Mononuclear cell (primary cell): ENCODE measurements around the gene EPHB3. TPM values are rescaled to one million over a fixed set of nuclear protein-coding genes. Genes with fewer than 3 reads are reported as not detected.

ENCODE experiments used
- H3K27me3 ChIP-seq: 2 replicates; pipeline ENCODE4 v1.6.0; 2011; ENCODE audit warnings: low read length, control low read depth; ENCODE audit not compliant: insufficient read depth
- H3K4me1 ChIP-seq: 2 replicates; pipeline ENCODE4 v1.5.1; 2011; ENCODE audit warnings: mild to moderate bottlenecking, low read length, control low read depth; ENCODE audit not compliant: insufficient read depth
- H3K4me3 ChIP-seq: 2 replicates; pipeline ENCODE4 v1.5.1; 2011; ENCODE audit warnings: mild to moderate bottlenecking, low read length, moderate library complexity
- H3K9me3 ChIP-seq: 2 replicates; pipeline ENCODE4 v1.5.1; 2011; ENCODE audit warnings: low read depth, mild to moderate bottlenecking, control low read depth, low read length
- total RNA-seq: library from RNA; depleted of rRNA; stranded (reverse); fragments of >200 nt; gene quantifications from one replicate; pipeline ENCODE4 v1.2.3, GENCODE V29; 2012

Gene EPHB3
- total RNA-seq, 1 donor: 1.6 TPM

- H3K9me3 ChIP-seq: no peaks in the 10 kb centered on the region
- peaks cover 26% of the 10 kb centered on the region for H3K4me1 ChIP-seq
- no peak overlapping the region for H3K4me3 ChIP-seq
- peaks cover 5% of the 10 kb centered on the region for H3K27me3 ChIP-seq
Measured at GRCh38 chr3:184553385-184553784, 8.2 kb upstream of the EPHB3 start.

- Histone ChIP-seq H3K9me3 (no peaks in the 10 kb centered on the region), H3K4me3 (no peak overlapping the region), H3K27me3 (peaks cover 9% of the 10 kb centered on the region), H3K4me1 (peaks cover 26% of the 10 kb centered on the region)
Measured at GRCh38 chr3:184554461-184554860, 7.1 kb upstream of the EPHB3 start.

GRCh38 chr3:184556582-184557347 is 4.8 kb upstream of the EPHB3 start:
- H3K4me1 ChIP-seq: peaks cover 48% of the 10 kb centered on the region
- H3K4me3 ChIP-seq: no peak overlapping the region
- peaks cover 22% of the 10 kb centered on the region for H3K27me3 ChIP-seq
- no peaks in the 10 kb centered on the region for H3K9me3 ChIP-seq

DNA sequence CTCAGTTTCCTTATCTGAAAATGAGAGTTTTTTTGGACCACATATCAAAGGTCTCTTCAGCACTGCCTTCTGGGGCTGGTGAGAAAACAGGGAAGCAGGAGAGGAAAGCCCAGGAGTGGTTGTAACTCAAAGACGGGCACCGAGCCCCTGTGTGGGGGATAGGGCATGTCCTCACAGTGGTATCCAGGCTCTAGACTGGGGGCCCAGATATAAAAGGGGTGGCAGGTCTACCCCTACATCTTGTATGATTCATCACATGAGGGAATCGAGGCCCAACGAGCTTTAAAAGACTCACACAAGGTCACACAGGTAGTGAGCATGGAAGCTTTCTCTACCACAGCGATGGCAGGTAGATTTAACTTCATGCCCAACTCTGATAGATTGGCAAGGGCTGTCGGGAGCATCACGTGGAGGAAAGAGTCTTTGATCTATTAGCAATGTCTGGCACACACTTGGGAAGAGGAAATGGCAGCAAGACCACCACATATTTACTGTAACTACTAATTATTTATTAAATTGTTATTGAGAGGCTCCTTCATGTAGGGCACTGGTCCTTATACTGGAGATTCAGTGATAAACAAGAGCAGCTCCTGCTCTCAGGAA is 4.1 kb upstream of the EPHB3 start:
- Histone ChIP-seq H3K9me3 (no peaks in the 10 kb centered on the region), H3K27me3 (peaks cover 22% of the 10 kb centered on the region), H3K4me3 (no peak overlapping the region), H3K4me1 (peaks cover 51% of the 10 kb centered on the region)

GRCh38 chr3:184558726-184559125 is 2.9 kb upstream of the EPHB3 start:
- peaks cover 52% of the 10 kb centered on the region for H3K4me1 ChIP-seq
- H3K27me3 ChIP-seq: peaks cover 24% of the 10 kb centered on the region

GRCh38 chr3:184559336-184559735 is 2.2 kb upstream of the EPHB3 start:
- H3K9me3 ChIP-seq: no peaks in the 10 kb centered on the region
- peaks cover 24% of the 10 kb centered on the region for H3K27me3 ChIP-seq
- no peak overlapping the region for H3K4me3 ChIP-seq
- peaks cover 52% of the 10 kb centered on the region for H3K4me1 ChIP-seq

More at GRCh38 chr3:184558726-184559125, 2.9 kb upstream of the EPHB3 start:
- Histone ChIP-seq H3K9me3 (no peaks in the 10 kb centered on the region), H3K4me3 (no peak overlapping the region)

DNA sequence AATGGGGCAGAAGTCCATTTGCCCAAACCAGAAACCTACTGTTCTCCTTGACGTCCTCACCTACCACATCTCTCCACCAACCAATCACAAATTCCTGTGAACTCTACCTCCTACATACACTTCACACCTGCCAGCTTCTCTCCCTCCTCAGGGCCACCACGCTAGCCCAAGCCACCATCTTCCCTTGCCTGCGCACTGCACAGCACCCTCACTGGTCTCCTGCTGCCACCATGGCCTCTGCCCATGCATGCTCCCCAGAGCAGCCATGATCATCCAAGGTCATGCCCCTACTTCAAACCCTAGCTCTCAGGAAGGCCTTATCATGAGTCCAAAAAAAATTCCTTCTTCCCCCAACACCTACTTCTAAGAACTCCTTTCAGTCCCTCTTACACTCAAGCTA is 1.1 kb upstream of the EPHB3 start:
- H3K27me3 ChIP-seq: peaks cover 24% of the 10 kb centered on the region
- peaks cover 48% of the 10 kb centered on the region for H3K4me1 ChIP-seq
- H3K9me3 ChIP-seq: no peaks in the 10 kb centered on the region

DNA sequence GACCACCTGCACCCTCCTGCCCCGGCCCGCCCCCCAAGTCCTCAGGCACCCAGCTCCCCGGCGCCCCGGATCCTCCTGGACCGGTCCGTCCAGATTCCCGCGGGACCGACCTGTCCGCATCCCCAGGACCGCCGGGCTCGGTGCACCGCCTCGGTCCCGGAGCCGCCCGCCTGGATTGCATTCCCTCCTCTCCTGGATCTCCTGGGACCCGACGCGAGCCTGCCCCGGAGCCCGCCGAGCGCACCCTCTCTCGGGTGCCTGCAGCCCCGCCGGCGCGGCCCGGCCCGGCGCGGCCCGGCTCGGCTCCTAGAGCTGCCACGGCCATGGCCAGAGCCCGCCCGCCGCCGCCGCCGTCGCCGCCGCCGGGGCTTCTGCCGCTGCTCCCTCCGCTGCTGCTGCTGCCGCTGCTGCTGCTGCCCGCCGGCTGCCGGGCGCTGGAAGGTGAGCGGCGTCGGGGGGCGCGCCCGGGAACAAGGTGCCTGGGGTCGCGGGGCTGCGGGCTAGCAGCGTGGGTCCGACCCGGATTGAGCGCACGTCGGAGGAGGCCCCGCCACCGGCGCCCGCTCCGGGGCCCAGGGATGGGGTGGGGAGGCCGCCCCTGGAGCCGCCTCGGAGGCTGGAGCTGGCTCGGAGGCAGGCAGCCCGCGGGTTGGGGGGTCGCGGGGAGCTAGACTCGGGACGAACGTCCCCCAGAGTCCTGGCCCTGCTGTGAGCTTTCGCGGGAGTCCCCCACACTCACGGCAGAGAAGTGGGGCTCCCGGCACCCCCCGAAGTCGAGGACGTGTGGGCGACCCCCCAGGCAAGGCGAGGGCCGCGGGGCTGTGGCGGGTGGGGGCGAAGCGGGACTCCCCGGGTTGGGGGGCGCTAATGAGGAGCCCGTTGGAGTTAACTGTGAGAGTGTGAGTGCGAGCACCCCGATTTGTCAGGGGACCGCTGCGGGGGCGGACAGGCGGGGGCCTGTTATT is 610 bp downstream of the EPHB3 start:
- Histone ChIP-seq H3K9me3 (no peaks in the 10 kb centered on the region), H3K4me1 (peaks cover 33% of the 10 kb centered on the region), H3K4me3 (peak overlapping the region; percentile 35), H3K27me3 (peaks cover 24% of the 10 kb centered on the region)

More for the DNA sequence above, 1.1 kb upstream of the EPHB3 start:
- H3K4me3 ChIP-seq: no peak overlapping the region

GRCh38 chr3:184562878-184563560 is 1.4 kb downstream of the EPHB3 start:
- no peaks in the 10 kb centered on the region for H3K9me3 ChIP-seq
- peaks cover 25% of the 10 kb centered on the region for H3K27me3 ChIP-seq
- H3K4me3 ChIP-seq: no peak overlapping the region

DNA sequence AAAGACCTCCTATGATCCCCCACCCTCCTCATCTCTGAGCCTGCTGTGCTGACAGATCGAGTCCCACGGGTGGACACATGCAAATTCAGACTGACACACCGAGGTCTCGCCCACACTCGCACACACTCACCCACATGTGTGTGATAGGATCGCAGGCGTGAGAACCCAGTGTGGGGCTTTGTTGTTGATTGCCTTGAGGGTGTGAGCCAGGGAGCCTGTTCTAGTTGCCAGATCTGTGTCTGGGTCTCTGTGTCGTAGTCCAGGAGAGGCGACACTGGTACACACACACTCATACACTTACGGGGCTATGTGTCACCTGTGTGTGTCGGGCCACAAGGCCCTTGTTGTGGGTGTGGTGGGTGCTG is 2.0 kb downstream of the EPHB3 start:
- Histone ChIP-seq H3K9me3 (no peaks in the 10 kb centered on the region), H3K4me1 (peaks cover 29% of the 10 kb centered on the region), H3K27me3 (peaks cover 27% of the 10 kb centered on the region), H3K4me3 (no peak overlapping the region)

More at GRCh38 chr3:184562878-184563560, 1.4 kb downstream of the EPHB3 start:
- peaks cover 26% of the 10 kb centered on the region for H3K4me1 ChIP-seq

DNA sequence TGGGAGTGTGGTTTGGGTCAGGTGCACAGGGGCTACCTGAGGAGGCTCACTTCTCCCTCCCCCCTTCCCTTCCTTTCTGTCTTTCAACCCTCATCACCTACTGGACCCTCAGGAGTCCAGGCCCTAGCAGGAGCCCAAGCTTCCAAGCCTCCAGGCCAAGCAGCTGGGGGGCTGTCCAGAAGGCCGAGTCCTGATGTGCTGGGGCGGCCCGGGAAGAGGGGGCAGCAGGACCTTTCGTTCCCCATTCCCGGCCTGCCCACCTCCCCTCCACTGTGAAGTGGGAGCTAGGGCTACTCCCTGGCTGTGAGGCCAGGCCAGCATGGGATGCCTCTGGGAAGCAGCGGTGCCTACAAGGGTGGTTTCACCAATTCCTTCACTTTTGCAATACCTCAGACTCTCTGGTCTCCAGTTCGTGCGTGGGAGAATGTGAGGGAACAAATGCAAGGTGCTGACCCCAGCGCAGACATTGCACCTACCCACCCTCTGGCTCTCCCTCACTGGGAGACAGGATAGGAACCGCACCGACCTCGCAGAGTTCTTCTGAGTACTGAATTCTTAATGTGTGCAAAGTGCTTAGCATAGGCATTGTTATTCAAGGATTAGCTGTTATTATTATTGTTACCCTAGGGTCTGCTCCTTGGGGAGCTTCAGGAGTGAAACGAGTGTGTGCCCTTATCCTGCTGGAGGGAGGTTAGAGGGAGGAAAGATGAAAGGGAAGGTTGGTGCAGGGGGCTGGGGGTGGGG is 2.5 kb downstream of the EPHB3 start:
- Histone ChIP-seq H3K27me3 (peaks cover 25% of the 10 kb centered on the region), H3K4me1 (peaks cover 34% of the 10 kb centered on the region), H3K9me3 (no peaks in the 10 kb centered on the region), H3K4me3 (no peak overlapping the region)

DNA sequence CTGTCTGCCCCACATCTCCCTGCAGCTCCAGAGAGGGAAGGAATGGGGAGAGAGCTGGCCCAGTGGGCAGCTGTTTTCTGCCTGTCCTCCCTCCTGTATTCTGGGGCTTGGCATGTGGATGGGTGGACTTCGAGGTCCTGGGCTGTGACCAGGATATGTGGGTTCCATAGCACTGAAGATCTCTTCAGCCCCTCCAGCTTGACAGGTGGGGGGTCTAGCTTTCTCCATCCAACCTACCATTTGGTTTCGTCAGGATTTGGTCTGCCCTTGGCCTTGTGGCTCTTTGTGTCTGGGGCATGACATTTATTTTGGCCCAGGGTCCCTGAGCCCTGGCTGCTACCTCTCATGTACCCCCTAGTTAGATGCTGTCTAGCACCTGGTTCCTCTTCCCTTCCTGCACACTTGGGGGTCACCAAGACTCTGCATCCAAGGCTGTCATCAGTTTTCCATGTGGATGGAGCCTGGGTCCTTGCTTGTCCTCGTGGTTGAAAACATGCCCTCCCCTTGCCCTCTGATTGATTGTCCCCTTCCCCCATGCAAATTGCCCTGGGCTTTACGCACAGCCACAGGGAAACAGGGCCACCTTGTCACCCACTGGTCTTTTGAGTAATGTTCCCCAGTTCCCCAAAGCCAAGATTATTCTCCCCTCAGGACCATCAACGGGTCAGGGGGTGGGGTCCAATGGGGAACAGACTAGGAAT is 3.2 kb downstream of the EPHB3 start:
- Histone ChIP-seq H3K4me1 (peaks cover 36% of the 10 kb centered on the region), H3K4me3 (no peak overlapping the region), H3K9me3 (no peaks in the 10 kb centered on the region), H3K27me3 (peaks cover 29% of the 10 kb centered on the region)

DNA sequence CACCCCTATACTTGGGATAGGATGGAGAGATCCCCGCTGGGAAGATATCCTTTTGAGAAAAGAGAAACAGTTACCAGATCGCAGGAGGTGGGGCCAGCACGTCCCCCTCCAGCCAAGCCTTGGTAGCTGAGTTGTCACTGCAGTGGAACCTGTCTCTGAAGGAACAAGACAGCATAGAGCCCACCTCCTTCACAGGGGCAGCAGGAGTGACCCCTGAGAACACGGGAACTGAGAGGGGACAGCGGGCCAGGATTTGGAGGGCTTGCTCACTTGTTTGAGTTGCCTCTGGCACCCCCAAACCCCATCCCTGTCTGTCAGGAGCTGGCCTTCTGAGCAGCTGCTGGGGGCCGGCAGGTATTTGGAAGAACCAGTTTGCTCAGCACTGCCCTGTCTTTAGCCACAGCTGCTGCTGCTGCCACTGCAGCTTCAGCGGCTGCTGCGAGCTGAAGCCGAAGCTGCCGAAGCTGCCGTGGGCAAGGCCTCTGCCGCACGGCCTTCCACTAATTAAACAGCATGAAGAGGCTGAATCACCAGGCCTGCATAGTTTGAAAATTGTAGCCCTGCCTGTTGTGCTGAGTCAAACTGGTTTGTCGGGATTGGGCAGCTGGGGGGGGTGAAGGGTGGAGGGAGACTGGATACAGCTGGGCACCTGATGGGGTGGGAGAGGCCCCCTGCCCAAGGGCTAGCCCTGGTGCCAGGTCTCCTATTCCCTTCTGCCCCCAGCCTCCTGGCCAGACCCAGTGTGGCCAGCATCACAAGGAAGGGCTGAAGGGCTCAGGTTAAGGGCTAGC is 4.0 kb downstream of the EPHB3 start:
- H3K9me3 ChIP-seq: no peaks in the 10 kb centered on the region
- peaks cover 29% of the 10 kb centered on the region for H3K27me3 ChIP-seq
- no peak overlapping the region for H3K4me3 ChIP-seq
- H3K4me1 ChIP-seq: peaks cover 28% of the 10 kb centered on the region
